MM.1S (cell line): Measurements from ENCODE around the gene ZNF827.

ENCODE experiments used
- DNase-seq: peaks from one replicate; pipeline ENCODE4 v3.0.0-alpha.2; 2015
- H2AFZ ChIP-seq: fragments of 300-600 bp; sonication (generic); 2 replicates; pipeline ENCODE4 v1.6.0; 2016; ENCODE audit warnings: antibody characterized with exemption, low read length
- H3F3A ChIP-seq: fragments of 300-600 bp; sonication (generic); 2 replicates; pipeline ENCODE4 v1.6.1; 2016; ENCODE audit warnings: mild to moderate bottlenecking, antibody characterized with exemption, low read length, moderate library complexity, mixed read lengths; ENCODE audit not compliant: insufficient read depth
- H3K27ac ChIP-seq: fragments of 300-600 bp; sonication (generic); 2 replicates; pipeline ENCODE4 v1.5.1; 2016; ENCODE audit warnings: mild to moderate bottlenecking, low read length
- H3K27me3 ChIP-seq: fragments of 300-600 bp; sonication (generic); replicated peaks from 2 replicates; pipeline ENCODE4 v1.6.0; 2016; ENCODE audit warnings: low read length; ENCODE audit not compliant: insufficient read depth
- H3K36me3 ChIP-seq: fragments of 300-600 bp; sonication (generic); replicated peaks from 2 replicates; pipeline ENCODE4 v1.6.1; 2016; ENCODE audit warnings: mild to moderate bottlenecking, low read length, mixed read lengths; ENCODE audit not compliant: insufficient read depth
- H3K4me1 ChIP-seq: fragments of 300-600 bp; sonication (generic); 2 replicates; pipeline ENCODE4 v1.6.1; 2016; ENCODE audit warnings: low read length, mixed read lengths
- H3K4me2 ChIP-seq: fragments of 300-600 bp; sonication (generic); 2 replicates; pipeline ENCODE4 v1.6.0; 2016; ENCODE audit warnings: low read depth, low read length
- H3K4me3 ChIP-seq: fragments of 300-600 bp; sonication (generic); 2 replicates; pipeline ENCODE4 v1.5.1; 2016; ENCODE audit warnings: low read length, mixed read lengths
- H3K79me2 ChIP-seq: fragments of 300-600 bp; sonication (generic); 2 replicates; pipeline ENCODE4 v1.6.1; 2016; ENCODE audit warnings: mixed run types, low read length, mixed read lengths
- H3K9ac ChIP-seq: fragments of 300-600 bp; sonication (generic); 2 replicates; pipeline ENCODE4 v1.6.1; 2016; ENCODE audit warnings: low read length, mixed read lengths
- H3K9me2 ChIP-seq: fragments of 300-600 bp; sonication (generic); replicated peaks from 2 replicates; pipeline ENCODE4 v1.6.1; 2016; ENCODE audit warnings: mild to moderate bottlenecking, low read length, mixed read lengths; ENCODE audit not compliant: insufficient read depth
- H3K9me3 ChIP-seq: fragments of 300-600 bp; sonication (generic); replicated peaks from 2 replicates; pipeline ENCODE4 v1.6.1; 2016; ENCODE audit warnings: mild to moderate bottlenecking, low read length, mixed read lengths; ENCODE audit not compliant: insufficient read depth
- H4K20me1 ChIP-seq: fragments of 300-600 bp; sonication (generic); 2 replicates; pipeline ENCODE4 v1.6.1; 2016; ENCODE audit warnings: mild to moderate bottlenecking, low read length, moderate library complexity, mixed read lengths; ENCODE audit not compliant: insufficient read depth
- CTCF ChIP-seq: fragments of 300-600 bp; sonication (generic); IDR thresholded peaks from 2 replicates; pipeline ENCODE4 v1.5.1; 2016; ENCODE audit warnings: antibody characterized with exemption, low read length, mixed read lengths
- EZH2 ChIP-seq: fragments of 300-600 bp; sonication (generic); optimal IDR thresholded peaks from 2 replicates; pipeline ENCODE3; 2017; ENCODE audit warnings: low read depth, mild to moderate bottlenecking, antibody characterized with exemption, low read length, mixed read lengths
- EZH2phosphoT487 ChIP-seq: fragments of 300-600 bp; sonication (generic); IDR thresholded peaks from 2 replicates; pipeline ENCODE4 v1.6.1; 2018; ENCODE audit warnings: antibody characterized with exemption, low read length

Gene ZNF827

GRCh38 chr4:145887241-145887991 is 51.2 kb downstream of the ZNF827 start:
- Histone ChIP-seq H3F3A (no peaks in the 10 kb centered on the region), H2AFZ (no peak overlapping the region), H4K20me1 (no peaks in the 10 kb centered on the region), H3K36me3 (no peaks in the 10 kb centered on the region), H3K27ac (no peak overlapping the region), H3K27me3 (no peaks in the 10 kb centered on the region), H3K4me3 (no peak overlapping the region), H3K9me3 (no peaks in the 10 kb centered on the region), H3K9me2 (no peaks in the 10 kb centered on the region), H3K9ac (no peak overlapping the region), H3K4me2 (no peak overlapping the region), H3K4me1 (no peaks in the 10 kb centered on the region), H3K79me2 (no peaks in the 10 kb centered on the region; the same call in 1 of the 2 replicates)
- no peak for DNase-seq
- TF ChIP-seq EZH2phosphoT487 (no peak), EZH2 (no peak), CTCF (no peak)

DNA sequence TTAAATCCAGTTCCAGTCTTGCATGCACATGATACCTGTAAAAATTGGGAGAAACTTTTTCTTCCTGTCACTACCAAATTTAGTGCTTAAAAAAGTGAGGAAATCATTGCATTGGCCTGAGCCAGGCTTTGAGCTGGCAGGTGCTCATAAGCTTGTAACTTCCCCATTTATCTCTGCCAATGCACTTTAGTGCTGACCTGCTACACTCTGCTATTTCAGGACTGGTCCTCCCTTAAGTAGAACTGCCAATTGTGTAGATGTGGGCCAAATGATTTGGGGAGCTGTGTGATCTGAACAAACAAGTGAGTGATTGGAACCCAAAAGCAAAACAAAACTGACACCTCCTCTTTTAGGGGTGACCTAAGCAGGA is 51.8 kb downstream of the ZNF827 start:
- no peak overlapping the region for H3K4me2 ChIP-seq
- no peaks in the 10 kb centered on the region for H3F3A ChIP-seq
- no peak for TF ChIP-seq EZH2phosphoT487
- no peak for TF ChIP-seq EZH2
- TF ChIP-seq CTCF: no peak
- DNase-seq: no peak
- no peaks in the 10 kb centered on the region for H3K36me3 ChIP-seq
- no peaks in the 10 kb centered on the region for H3K27me3 ChIP-seq
- no peaks in the 10 kb centered on the region for H3K9me3 ChIP-seq
- H3K9ac ChIP-seq: no peak overlapping the region
- no peak overlapping the region for H2AFZ ChIP-seq
- H3K27ac ChIP-seq: no peak overlapping the region
- H4K20me1 ChIP-seq: no peaks in the 10 kb centered on the region
- H3K4me3 ChIP-seq: no peak overlapping the region
- H3K9me2 ChIP-seq: no peaks in the 10 kb centered on the region
- no peaks in the 10 kb centered on the region; the same call in 1 of the 2 replicates for H3K79me2 ChIP-seq
- 0 out of 2 replicates have a peak, but pooled peaks cover 1% of the 10 kb centered on the region for H3K4me1 ChIP-seq

GRCh38 chr4:145885666-145886065 is 53.0 kb downstream of the ZNF827 start:
- Histone ChIP-seq H3K4me1 (peaks cover 7% of the 10 kb centered on the region), H3K9me3 (no peaks in the 10 kb centered on the region), H3K27ac (no peak overlapping the region), H3K79me2 (no peaks in the 10 kb centered on the region; the same call in 1 of the 2 replicates), H3F3A (no peaks in the 10 kb centered on the region), H3K9me2 (no peaks in the 10 kb centered on the region), H3K4me3 (no peak overlapping the region), H3K36me3 (no peaks in the 10 kb centered on the region), H2AFZ (no peak overlapping the region), H3K9ac (no peak overlapping the region), H4K20me1 (no peaks in the 10 kb centered on the region), H3K27me3 (no peaks in the 10 kb centered on the region), H3K4me2 (no peak overlapping the region)
- TF ChIP-seq EZH2 (no peak), EZH2phosphoT487 (no peak), CTCF (no peak)
- DNase-seq: no peak
